Measurements from ENCODE around the gene ASCC2. TPM values are rescaled to one million over a fixed set of nuclear protein-coding genes. Genes with fewer than 3 reads are reported as not detected.
"Not testable (repeated sequence)": the region's sequence is repeated elsewhere in the genome, so short reads cannot be mapped to it uniquely, and the experiment has no call there.

The ASCC2 gene
- total RNA-seq, 2 donors from 2014 or later = 31.3 to 37.2 TPM

DNA sequence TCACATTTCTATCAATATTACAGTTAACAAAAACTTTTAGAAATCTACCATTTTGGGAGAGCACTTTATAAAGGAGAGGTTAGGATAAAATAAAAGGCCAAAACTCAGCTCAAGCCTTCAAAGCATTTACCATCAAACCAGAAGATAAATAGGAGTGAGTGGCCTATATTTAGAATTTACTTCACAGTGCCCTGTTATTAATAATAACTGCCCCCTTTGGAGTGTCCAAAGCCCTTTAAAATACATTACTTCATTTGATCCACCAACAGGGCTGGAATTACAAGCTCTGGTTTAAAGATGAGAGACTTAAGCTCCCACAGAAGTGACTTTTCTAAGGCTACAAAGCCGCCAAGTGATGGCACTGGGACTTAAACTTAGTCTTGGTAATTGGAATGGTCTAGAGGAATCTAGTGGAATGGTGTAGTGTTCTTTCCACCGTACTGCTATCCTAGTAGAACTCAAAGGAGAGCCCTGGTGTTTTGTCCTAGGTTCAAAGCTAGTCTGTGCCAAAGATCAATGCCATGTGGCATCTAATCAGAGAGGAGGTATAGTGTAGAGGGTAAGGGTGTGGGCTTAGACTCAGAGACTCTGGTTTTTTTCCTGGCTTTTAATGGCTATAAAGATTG, 23.7 kb upstream of the ASCC2 start:
- intact Hi-C loops (cut with DNase I) = no loop called here
- DNase-seq (ENCODE audit: low spot score) = no peak

DNA sequence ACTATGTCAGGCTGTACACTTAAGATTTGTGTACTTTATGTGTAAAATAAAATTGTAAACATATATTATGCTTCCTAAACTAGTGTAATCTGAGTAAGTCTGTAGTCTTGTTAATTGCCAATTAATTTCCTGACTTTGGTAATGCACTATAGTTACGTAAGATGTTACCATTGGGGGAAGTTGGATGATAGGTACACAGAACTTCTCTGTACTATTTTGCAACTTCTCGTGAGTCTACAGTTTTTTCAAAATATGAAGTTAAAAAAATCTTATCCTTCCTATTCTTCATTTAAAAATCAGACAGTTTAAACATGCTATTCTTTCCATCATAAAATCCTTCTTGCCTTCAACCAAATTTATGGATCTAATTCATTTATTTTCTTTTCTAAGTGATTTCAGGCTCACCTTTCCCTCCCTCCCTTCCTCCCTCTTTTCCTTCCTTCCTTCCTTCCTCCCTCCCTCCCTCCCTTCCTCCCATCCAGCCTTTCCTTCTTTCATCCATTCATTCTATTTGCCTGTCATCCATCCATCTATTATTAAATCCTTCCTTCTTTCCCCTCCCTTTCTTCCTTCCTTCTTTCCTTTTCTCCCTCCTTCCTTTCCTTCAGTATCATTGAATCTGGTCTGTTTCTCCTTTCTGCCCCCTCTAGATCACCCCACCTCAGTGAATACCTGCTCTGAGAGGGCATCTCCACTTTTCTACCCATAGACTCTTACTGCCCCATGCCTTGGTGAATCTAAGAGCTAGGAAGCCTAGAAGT, 22.1 kb upstream of the ASCC2 start:
- no peak for DNase-seq (ENCODE audit: low spot score)
- intact Hi-C loops (cut with DNase I) = no loop called here

DNA sequence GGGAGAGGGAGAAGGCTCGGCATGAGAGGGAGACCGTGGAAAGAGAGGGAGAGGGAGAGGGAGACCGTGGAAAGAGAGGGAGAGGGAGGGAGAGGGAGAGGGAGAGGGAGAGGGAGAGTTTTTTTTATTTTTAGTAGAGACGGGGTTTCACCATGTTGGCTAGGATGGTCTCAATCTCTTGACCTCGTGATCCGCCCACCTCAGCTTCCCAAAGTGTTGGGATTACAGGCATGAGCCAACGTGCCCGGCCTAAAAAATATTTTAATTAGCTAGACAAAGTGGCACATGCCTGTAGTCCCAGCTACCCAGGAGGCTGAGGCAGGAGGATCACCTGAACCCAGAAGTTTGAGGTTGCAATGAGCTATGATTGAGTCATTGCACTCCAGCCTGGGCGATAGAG, 21.0 kb upstream of the ASCC2 start:
- intact Hi-C loops (cut with DNase I) = not testable (repeated sequence)
- DNase-seq (ENCODE audit: low spot score) = peak; percentile 51

DNA sequence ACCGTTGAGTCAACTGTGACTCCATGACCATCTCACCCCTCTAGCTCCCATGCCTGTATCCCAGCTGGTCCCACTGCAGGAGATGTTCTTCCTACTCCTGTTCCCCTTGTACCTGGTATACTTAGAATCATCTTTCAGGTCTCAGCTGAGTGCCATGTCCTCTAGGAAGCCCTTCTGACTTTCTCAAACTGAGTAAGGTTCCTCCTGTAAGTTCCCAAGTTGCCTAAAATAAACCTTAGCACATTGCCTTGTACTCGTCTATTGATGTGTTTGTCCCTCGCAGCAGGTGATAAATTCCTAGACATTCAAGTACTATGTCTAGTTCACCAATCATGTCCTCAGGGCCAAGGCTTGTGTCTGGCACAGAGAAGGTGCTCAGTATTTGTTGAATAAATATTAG, 18.4 kb upstream of the ASCC2 start:
- no peak for DNase-seq (ENCODE audit: low spot score)
- intact Hi-C loops (cut with DNase I) = no loop called here

DNA sequence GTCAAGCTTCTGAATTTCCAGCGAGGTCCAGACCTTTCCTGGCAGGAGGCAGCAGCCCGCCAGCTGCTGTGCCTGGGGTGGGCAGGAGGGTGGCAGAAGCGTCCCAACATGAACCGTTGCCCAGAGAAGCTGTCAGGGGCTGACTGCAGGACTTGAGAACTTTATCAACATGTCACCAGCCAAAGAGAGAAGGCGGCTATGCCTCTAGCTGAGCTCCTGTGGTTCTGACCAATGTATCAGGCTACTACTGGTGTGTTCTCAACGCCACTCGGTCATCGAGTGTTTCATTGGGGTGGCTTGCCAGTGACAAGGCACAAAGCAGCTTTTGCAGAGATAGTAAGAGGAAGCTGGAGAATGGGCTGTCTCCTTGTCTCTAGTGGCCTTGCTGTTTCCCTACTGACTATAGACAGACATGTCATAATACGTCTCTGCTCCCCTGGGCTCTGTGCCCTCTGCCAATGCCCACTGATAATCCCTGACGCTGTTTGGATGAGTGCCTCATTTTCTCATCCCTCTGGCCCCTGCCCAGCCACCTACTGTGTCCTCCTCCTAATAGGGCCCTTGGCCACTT, 17.6 kb upstream of the ASCC2 start:
- intact Hi-C loops (cut with DNase I) = no loop called here
- DNase-seq (ENCODE audit: low spot score) = no peak

DNA sequence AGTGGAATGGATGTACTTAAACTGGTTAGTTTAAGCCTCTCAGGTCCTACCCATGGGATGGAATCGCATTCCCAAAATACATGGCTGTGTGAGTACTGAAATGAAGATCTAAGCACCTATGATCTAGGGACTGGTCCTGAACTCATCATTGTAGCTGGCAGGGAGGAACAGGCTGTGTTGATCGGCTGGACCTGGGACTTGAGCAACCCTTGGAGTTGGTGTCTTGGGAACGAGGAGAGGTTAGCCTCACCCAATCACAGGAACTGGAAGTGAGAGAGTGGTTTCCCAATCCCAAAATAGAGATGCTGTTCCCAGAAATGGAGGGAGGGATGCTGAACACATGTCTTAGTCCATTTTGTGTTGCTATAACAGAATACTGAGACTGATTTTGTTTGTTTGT, 16.4 kb upstream of the ASCC2 start:
- intact Hi-C loops (cut with DNase I) = no loop called here
- no peak for DNase-seq (ENCODE audit: low spot score)

DNA sequence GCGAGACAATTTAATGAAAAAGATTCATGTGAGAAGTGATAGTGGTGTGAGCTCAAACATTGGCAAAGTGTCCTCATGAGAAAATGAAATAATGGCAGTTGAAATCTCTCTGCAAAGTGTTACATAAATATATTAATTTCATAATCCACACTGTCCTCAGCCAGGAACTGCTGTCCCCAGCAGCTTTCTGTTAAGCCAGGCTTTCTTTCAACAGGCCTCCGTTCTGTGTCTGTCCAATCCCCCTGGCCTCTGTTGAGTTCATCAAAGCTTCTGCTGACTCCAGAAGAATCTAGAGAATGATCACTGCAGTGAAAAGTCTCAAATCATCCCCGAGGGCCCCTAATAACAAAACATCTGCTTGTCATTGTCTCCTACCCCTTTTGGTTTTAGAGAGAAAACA, 10.0 kb upstream of the ASCC2 start:
- intact Hi-C loops (cut with DNase I) = no loop called here
- peak; percentile 42 for DNase-seq (ENCODE audit: low spot score)

DNA sequence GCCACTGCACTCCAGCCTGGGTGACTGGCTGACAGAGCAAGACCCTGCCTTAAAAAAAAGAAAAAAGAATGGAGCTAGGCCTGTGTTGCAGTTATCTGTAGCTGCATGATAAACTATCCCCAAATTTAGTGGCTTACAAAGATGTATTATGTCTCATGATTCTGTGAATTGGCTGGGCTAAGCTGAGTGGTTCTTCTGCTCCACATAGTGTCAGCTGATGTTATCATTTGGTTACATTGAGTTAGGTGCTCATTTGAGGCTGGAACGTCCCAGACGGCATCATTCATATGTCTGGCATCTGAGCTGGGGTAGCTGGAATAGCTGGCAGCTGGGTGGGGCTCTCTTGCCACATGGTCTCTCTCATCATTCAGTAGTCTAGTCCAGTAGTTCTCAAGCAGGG, 8.2 kb upstream of the ASCC2 start:
- peak; percentile 30 for DNase-seq (ENCODE audit: low spot score)
- intact Hi-C loops (cut with DNase I) = no loop called here

DNA sequence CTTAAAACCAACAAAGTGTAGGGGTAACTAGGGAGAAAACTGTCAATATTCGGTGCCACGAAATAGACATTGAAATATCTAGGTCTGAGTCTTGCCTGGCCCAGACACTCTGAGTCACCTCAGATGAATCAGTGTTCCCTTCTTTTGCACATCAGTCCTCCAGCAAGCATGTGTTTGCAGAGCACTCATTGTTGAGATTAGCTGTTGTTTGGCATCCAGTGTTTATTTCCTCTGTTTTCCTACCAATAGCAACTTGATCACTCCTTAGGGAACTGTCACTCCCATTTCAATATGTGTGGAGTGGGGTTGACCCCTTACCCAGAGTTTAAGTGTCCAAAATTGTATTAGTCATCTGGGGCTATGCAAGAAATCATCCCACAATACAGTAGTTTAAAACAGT, 4.7 kb upstream of the ASCC2 start:
- intact Hi-C loops (cut with DNase I) = loop anchor here in 1 of 2 donors (1.0 kb wide), 1 partner anchor 39 kb away; no protein-coding TSS in a partner anchor
- DNase-seq (ENCODE audit: low spot score) = peak; percentile 41

DNA sequence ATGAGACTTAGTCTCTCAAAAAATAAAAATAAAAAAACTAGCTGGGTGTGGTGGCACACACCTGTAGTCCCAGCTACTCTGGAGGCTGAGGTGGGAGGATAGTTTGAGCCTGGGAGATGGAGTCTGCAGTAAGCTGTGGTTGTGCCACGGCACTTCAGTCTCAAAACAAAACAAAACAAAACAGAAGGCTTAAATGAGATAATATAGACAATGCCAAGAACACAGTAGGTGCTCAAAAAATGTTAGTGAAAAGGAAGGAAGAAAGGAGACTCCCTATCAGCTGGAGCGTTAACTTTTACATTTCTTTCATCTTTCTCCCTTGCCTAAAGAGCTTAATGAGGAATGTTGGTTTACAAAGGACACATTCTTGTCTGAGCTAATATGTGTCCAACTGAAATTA, 4.1 kb upstream of the ASCC2 start:
- intact Hi-C loops (cut with DNase I) = no loop called here

DNA sequence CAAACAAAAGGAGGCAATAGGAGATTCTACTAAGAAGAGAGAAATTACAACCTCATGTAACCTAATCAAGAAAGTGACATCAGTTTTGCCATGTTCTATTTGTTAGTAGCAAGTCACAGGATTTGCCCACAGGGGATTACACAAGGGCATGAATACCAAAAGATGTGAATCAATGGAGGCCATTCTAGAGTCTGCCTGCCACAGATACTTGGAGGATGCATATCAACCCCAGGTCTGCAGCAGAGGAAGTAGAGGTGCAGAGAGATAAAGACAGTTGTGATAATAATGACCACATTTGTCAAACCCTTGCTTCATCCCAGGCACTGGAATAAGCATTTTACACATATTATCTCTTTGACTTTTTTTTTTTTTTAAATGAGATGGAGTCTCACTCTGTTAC, 2.4 kb upstream of the ASCC2 start:
- no peak for DNase-seq (ENCODE audit: low spot score)
- intact Hi-C loops (cut with DNase I) = no loop called here

More for the DNA sequence above, 4.1 kb upstream of the ASCC2 start:
- no peak for DNase-seq (ENCODE audit: low spot score)

DNA sequence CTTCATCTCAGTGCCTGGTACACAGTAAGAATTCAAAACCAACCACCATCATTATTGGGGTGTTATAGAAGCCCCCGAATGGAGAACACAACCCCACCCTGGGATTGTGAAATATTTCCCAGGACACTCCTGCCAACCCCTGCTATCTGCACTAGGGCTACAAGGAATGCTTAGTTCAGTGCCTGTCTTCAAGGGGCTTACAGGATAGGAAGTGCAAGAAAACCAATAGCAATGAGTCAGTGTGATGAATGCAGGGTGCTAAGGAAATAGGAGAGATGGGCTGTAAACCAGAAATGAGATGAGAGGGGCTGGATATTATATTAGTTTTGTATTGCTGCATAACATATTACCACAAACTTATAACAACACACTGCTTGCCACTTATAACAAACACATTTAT, 965 bp upstream of the ASCC2 start:
- DNase-seq (ENCODE audit: low spot score) = no peak
- intact Hi-C loops (cut with DNase I) = loop anchor here (2.0 to 10.0 kb wide), 2 partner anchors 36 to 166 kb away; no protein-coding TSS in a partner anchor

DNA sequence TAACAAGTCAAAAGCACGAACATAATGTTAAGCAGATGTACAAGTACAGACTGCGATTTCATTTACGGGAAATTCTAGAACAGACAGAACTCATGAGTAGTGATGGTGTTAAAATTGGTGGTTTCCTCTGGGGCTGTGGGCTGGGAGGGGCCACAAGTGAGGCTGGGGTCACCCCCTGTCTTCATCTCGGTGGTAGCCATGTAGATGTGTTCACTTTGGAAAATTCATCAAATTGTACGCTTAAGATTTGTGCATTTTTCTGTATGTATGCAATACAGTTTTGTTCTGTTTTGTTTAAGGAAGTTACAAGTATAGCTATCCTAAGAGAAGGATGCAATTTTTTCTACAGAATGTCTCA, 504 bp upstream of the ASCC2 start:
- intact Hi-C loops (cut with DNase I) = loop anchor here (2.0 to 10.0 kb wide), 2 partner anchors 36 to 166 kb away; no protein-coding TSS in a partner anchor
- DNase-seq (ENCODE audit: low spot score) = no peak

DNA sequence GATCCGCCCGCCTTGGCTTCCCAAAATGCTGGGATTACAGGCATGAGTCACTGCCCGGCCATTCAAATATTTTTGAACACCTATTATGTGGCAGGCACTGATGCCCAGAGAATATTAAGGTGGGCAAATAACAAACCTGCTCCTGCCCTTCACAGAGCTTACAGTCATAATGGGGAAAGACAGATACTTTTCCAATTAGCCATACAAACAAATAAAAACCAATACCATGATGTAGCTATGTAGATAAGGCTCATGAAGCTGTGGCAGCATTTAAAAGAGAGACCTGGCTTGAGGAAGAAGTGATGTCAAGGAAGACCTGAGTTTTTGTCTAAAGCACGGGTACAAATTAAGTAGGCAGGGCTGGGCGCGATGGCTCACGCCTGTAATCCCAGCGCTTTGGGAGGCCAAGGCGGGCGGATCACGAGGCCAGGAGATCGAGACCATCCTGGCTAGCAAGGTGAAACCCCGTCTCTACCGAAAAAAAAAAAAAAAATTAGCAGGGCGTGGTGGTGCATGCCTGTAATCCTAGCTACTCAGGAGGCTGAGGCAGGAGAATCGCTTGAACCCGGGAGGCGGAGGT, 1.2 kb downstream of the ASCC2 start:
- intact Hi-C loops (cut with DNase I) = loop anchor here in 1 of 2 donors (10.0 kb wide), 1 partner anchor 168 kb away; no protein-coding TSS in a partner anchor

DNA sequence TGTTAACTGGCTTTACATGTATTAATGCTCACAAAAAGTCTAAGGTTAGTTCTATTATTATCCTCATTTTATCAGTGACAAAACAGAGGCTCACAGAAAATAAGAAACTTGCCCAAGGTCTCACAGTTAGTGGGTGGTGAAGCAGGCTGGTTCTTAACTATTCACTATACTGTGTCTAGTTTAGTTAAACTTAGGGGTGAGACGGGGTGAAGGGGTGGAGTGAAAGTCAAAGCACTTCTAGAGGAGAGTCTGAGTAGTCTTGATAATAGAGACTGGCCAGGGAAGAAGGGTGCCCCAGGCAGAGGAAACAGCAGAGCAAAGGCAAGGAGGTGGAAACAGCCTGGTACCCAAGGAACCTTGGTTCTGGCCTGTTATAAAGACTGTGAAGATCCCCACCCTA, 4.0 kb downstream of the ASCC2 start:
- DNase-seq (ENCODE audit: low spot score) = no peak
- intact Hi-C loops (cut with DNase I) = loop anchor here in 1 of 2 donors (10.0 kb wide), 1 partner anchor 171 kb away; no protein-coding TSS in a partner anchor

More for the DNA sequence above, 1.2 kb downstream of the ASCC2 start:
- peak; percentile 30 for DNase-seq (ENCODE audit: low spot score)

DNA sequence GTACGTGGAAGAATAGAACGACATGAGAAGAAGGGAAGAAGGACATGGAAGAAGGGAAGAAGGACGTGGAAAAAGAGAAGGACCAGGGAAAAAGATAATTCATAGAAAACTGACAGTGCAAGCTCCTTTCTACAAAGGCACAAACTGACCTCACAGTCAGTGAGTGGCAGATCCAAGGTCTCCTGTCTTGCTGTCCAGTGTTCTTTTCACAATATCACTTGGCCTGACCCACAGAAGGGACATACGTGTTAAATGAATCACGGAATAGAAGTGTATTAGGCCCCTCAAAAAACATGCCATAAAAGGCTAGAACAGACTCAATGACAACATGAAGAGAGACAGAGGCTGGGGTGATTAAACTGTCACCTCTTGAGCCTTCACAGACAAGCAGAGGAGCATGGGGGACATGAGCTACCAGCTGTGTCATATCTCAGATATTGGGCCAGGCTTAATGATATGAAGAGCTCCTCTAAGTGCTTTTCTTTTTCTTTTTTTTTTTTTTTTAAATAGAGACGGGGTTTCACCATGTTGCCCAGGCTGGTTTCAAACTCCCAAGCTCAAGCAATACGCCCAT, 4.6 kb downstream of the ASCC2 start:
- intact Hi-C loops (cut with DNase I) = loop anchor here in 1 of 2 donors (10.0 kb wide), 1 partner anchor 171 kb away; no protein-coding TSS in a partner anchor
- no peak for DNase-seq (ENCODE audit: low spot score)

DNA sequence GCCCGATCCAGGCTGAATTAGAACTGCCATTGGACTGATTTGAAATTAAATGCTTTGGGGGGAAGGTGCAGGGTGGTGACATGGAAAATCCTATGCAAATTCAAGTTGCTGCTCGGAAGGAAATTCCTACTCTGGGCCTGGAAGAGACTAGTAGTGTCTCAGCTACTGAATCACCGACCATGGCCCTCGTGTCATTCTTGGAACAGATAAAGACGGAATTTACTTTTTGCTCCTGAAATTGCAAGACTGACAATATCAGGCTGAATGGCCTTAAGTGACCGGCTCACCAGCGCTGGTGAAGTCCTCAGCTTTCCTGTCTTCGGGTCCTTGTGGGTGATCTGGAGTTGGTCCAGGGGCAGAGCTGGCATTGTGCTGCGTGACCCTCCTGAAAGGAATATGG, 6.1 kb downstream of the ASCC2 start:
- intact Hi-C loops (cut with DNase I) = loop anchor here in 1 of 2 donors (10.0 kb wide), 1 partner anchor 173 kb away; no protein-coding TSS in a partner anchor
- no peak for DNase-seq (ENCODE audit: low spot score)

DNA sequence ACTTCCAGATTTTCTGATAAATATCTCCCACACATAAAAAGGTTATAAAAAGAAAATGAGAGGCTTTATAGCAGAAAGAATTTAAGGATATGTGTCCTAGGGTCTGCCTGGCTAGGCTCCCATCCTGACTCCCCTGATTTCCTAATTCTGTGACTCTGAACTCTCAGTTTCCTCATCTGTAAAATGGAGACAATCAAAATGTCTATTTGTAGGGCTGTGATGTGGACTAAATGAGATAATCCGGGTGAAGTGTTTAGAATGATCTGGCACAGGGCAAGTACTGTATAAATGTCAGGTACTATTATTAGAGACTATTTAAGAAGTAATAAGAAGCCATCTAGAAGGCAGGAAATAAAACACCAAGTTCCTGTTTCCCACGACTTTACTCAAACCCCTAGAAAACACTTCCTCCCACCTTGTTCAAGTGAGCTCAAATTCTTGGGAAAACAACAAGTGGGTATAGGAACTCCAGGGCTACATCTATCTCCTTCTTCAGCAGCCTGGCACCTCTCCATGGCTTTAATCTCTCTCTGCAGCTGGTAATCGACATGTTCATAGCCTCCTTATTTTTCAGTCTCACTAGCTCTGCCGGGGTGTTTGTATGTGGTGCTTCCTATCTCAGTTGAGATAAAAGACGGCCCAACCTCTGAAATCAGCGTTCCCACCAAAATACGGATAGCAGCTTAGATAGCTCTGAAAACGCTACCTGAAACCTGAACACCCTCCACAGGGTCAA, 6.7 kb downstream of the ASCC2 start:
- no peak for DNase-seq (ENCODE audit: low spot score)
- intact Hi-C loops (cut with DNase I) = loop anchor here in 1 of 2 donors (10.0 kb wide), 1 partner anchor 173 kb away; no protein-coding TSS in a partner anchor

DNA sequence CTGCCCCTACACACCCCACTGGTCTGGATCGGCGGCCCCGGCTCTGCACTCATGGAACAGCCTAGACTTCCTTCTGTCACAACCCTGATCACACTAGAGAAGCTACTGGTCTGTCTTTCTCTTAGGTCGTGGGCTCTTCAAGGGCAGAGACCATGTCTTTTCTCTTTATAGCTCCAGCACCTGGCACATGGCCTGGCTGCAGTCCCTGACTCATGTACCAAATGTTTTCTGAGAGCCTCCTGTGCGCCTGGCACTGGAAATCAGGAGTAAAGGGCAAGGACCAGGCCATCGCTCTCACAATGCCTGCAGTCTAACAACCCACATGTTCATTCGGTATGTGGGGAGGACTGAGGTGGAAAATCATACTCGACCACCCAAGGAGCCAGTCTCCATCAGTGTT, 7.5 kb downstream of the ASCC2 start:
- intact Hi-C loops (cut with DNase I) = loop anchor here in 1 of 2 donors (10.0 kb wide), 1 partner anchor 174 kb away; no protein-coding TSS in a partner anchor
- DNase-seq (ENCODE audit: low spot score) = no peak

Data from posterior vena cava (tissue), 2 donors.